GM12878 (cell line): ENCODE data around the gene ZNF208. TPM values are rescaled to one million over a fixed set of nuclear protein-coding genes. Genes with fewer than 3 reads are reported as not detected.

ENCODE experiments used
- ATAC-seq: fragments of 200-7000 bp; cut with Tn5 transposase; 3 replicates; pipeline ENCODE4 v1.9.1; 2020; ENCODE audit warnings: mild to moderate bottlenecking, moderate library complexity
- BruUV-seq: library from RNA; stranded (reverse); fragments of 400-500 nt; replicated peaks from 2 replicates; lab custom pipeline; 2021; lab: Mats Ljungman, UMichigan
- CTCF ChIA-PET: fragments of 300-600 bp; sonication (Branson Sonifier 250); formaldehyde crosslinking; extraction: SDS; loops from one replicate; lab custom pipeline; 2021; ENCODE audit warnings: inconsistent platforms; lab: Yijun Ruan, JAX
- POLR2A ChIA-PET: fragments of 350-600 bp; formaldehyde crosslinking; extraction: SDS; loops from one replicate; lab custom pipeline; 2021; ENCODE audit warnings: inconsistent platforms; lab: Charles Lee
- RAD21 ChIA-PET: fragments of 300-600 bp; sonication (Branson Sonifier 250); formaldehyde crosslinking; loops from one replicate; lab custom pipeline; 2023; ENCODE audit warnings: antibody characterized with exemption; ENCODE audit not compliant: unreplicated experiment; lab: Charles Lee
- SMC1A ChIA-PET: fragments of 300-600 bp; sonication (Branson Sonifier 250); formaldehyde crosslinking; loops from one replicate; lab custom pipeline; 2023; ENCODE audit not compliant: unreplicated experiment, uncharacterized antibody; lab: Charles Lee
- DNase-seq: peaks from one replicate; pipeline ENCODE4 v3.0.0-alpha.2; 2011; ENCODE audit warnings: low read depth, low spot score
- FAIRE-seq: peaks from 3 replicates; lab custom pipeline; 2011; peaks lifted over from hg19 to GRCh38; lab: Jason Lieb, UNC
- H2AFZ ChIP-seq: 2 replicates; pipeline ENCODE4 v1.6.0; 2011; ENCODE audit warnings: low read depth, low read length, control low read depth; ENCODE audit not compliant: control insufficient read depth
- H3K27ac ChIP-seq: 2 replicates; pipeline ENCODE4 v1.5.1; 2011; ENCODE audit warnings: control low read depth; ENCODE audit not compliant: control insufficient read depth, insufficient read depth
- H3K27me3 ChIP-seq, 2 experiments: replicated peaks in 1 of 2; 2 replicates each; pipeline versions ENCODE4 v1.6.0 to v1.6.1; 2011; ENCODE audit warnings: low read length in 1 of 2; ENCODE audit not compliant: control insufficient read depth in 2 of 2, insufficient read depth in 2 of 2
- H3K36me3 ChIP-seq, 2 experiments: 2 replicates each; pipeline ENCODE4 v1.5.1; 2011; ENCODE audit warnings: low read length in 1 of 2; ENCODE audit not compliant: control insufficient read depth in 2 of 2, insufficient read depth in 2 of 2
- H3K4me1 ChIP-seq: 2 replicates; pipeline ENCODE4 v1.6.1; 2011; ENCODE audit warnings: mild to moderate bottlenecking, low read length, moderate library complexity, mixed read lengths; ENCODE audit not compliant: control insufficient read depth, insufficient read depth
- H3K4me2 ChIP-seq: 2 replicates; pipeline ENCODE4 v1.6.0; 2011; ENCODE audit warnings: control low read depth; ENCODE audit not compliant: control insufficient read depth, insufficient read depth
- H3K4me3 ChIP-seq: fragments of 200-600 bp; sonication (generic); 2 replicates; pipeline ENCODE4 v1.5.1; 2016
- H3K79me2 ChIP-seq: 2 replicates; pipeline ENCODE4 v1.6.0; 2011; ENCODE audit warnings: low read length; ENCODE audit not compliant: control insufficient read depth, insufficient read depth
- H3K9ac ChIP-seq: 2 replicates; pipeline ENCODE4 v1.8.0; 2011; ENCODE audit warnings: low read length, control low read depth, mixed read lengths; ENCODE audit not compliant: control insufficient read depth, insufficient read depth
- H3K9me3 ChIP-seq: replicated peaks from 3 replicates; pipeline ENCODE4 v1.5.1; 2011; ENCODE audit warnings: mild to moderate bottlenecking, low read length; ENCODE audit not compliant: control insufficient read depth, insufficient read depth
- H4K20me1 ChIP-seq: 2 replicates; pipeline ENCODE4 v1.6.0; 2011; ENCODE audit not compliant: control insufficient read depth, insufficient read depth
- CBX3 ChIP-seq: fragments of 200-600 bp; sonication (generic); IDR thresholded peaks from 2 replicates; pipeline ENCODE4 v1.6.1; 2016; ENCODE audit warnings: low read depth, borderline replicate concordance
- CHD1 ChIP-seq: IDR thresholded peaks from 2 replicates; pipeline ENCODE4 v1.6.1; 2012; ENCODE audit warnings: low read depth, low read length, improper control_type of control experiment
- CREM ChIP-seq: IDR thresholded peaks from 2 replicates; pipeline ENCODE4 v1.6.1; 2014; ENCODE audit warnings: antibody characterized with exemption, low read depth
- MYB ChIP-seq: fragments of 150-350 bp; IDR thresholded peaks from 2 replicates; pipeline ENCODE4 v1.6.1; 2014; ENCODE audit warnings: mild to moderate bottlenecking, low read depth, low read length, borderline replicate concordance
- POLR2A ChIP-seq: IDR thresholded peaks from 2 replicates; pipeline ENCODE4 v1.6.1; 2011; ENCODE audit warnings: low read depth, mild to moderate bottlenecking, low read length
- WGBS: methylation state at CpG from one replicate; pipeline ENCODE4 v1.1.6; 2016; ENCODE audit warnings: low lambda C conversion rate; ENCODE audit not compliant: insufficient replicate concordance, insufficient coverage; ENCODE audit errors: missing lambda C conversion rate; 5-methylcytosine and 5-hydroxymethylcytosine counted together
- in situ Hi-C: fragments of 300-500 bp; cut with MboI; formaldehyde crosslinking; loops from 9 replicates; pipeline ENCODE4 v1.14.3; 2018; ENCODE audit warnings: mixed read lengths
- intact Hi-C: fragments of 100-400 bp; cut with micrococcal nuclease; formaldehyde crosslinking; loops from one replicate; pipeline ENCODE4 v1.14.2; 2022; ENCODE audit not compliant: unreplicated experiment
- polyA plus RNA-seq, 11 experiments: library from polyadenylated mRNA; depleted of rRNA in 4 of 11; unstranded in 6 of 11; stranded (reverse) in 5 of 11; fragments of >200 nt; fragmentation: Nextera tagmentation in 4 of 11; fragmentation: Illumina TruSeq in 1 of 11; extraction: Ambion mirVana in 4 of 11; extraction: Trizol in 1 of 11; gene quantifications; 1 replicate in 1 of 11; 2 replicates in 10 of 11; pipeline versions ENCODE4 v1.2.1 to v1.2.3, GENCODE V29; 2011 to 2016; ENCODE audit warnings: inconsistent platforms in 2 of 11, missing spikeins in 2 of 11, low read depth in 1 of 11
- total RNA-seq, 4 experiments: library from RNA; depleted of rRNA in 3 of 4; stranded (reverse); fragments of >200 nt in 3 of 4; fragmentation: Illumina TruSeq in 1 of 4; extraction: Trizol in 1 of 4; gene quantifications; 2 replicates each; pipeline versions ENCODE4 v1.2.1 to v1.2.3, GENCODE V29; 2013 to 2021
- TF ChIP-seq, protein P1 (sequence below): IDR thresholded peaks from 2 replicates; pipeline ENCODE4 v1.6.1; 2012; ENCODE audit warnings: low read depth, low read length, improper control_type of control experiment
- TF ChIP-seq, protein P2 (sequence below): fragments of 450-650 bp; IDR thresholded peaks from 2 replicates; pipeline ENCODE4 v1.6.1; 2017; ENCODE audit warnings: mild to moderate bottlenecking, low read depth, inconsistent platforms; ENCODE audit not compliant: poor library complexity, severe bottlenecking
- TF ChIP-seq, protein P3 (sequence below): fragments of 450-650 bp; IDR thresholded peaks from 2 replicates; pipeline ENCODE4 v1.6.1; 2017; ENCODE audit warnings: mild to moderate bottlenecking

Gene ZNF208
- total and polyA plus RNA-seq, 10 of the 15 experiments (the other 5 are each of a cell fraction or from before 2014, with no cell fraction given), result 0.10 TPM; not detected in 9

DNA sequence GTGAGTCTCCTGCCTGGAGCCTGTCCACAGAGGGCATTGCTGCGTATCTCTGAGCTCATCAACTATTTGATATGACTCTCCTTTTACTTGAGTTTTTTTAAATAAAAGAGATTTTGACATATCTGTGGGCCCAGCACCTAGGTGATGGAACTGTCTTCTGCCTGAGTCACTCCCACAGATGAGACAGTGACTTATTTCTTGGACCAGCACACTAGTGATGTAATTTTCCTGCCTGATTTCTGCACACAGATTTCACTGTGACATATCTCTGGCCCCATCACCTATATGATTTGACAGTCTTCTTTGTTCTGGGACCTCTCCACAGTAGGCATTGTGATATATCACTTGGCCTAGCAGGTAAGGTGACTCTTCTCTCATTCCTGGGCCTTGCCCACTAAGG, 108.2 kb downstream of the ZNF208 start:
- ChIA-PET RAD21 (no interaction called here), SMC1A (no interaction called here), CTCF (interaction anchor here (1.0 kb wide), 1 partner anchor 646 kb away, joined by 3 read pairs; no protein-coding TSS in a partner anchor)
- no peak overlapping the region for H3K4me2 ChIP-seq
- H3K27ac ChIP-seq, result no peak overlapping the region
- H3K4me3 ChIP-seq, result no peak overlapping the region
- H3K4me1 ChIP-seq, result no peaks in the 10 kb centered on the region
- no TSS peak for BruUV-seq
- H3K9ac ChIP-seq, result no peak overlapping the region
- TF ChIP-seq MYB, result no peak
- TF ChIP-seq, all 136 proteins: peak for 0
- ATAC-seq (no peak), FAIRE-seq (no peak), DNase-seq (no peak)
- in situ Hi-C loops, result no loop called here
- Histone ChIP-seq H3K36me3 (no peaks in the 10 kb centered on the region), H4K20me1 (no peaks in the 10 kb centered on the region), H2AFZ (no peak overlapping the region), H3K79me2 (no peaks in the 10 kb centered on the region), H3K27me3 (no peaks in the 10 kb centered on the region), H3K9me3 (no peaks in the 10 kb centered on the region; the same call in 2 of the 3 replicates)
- intact Hi-C loops, result no loop called here
- POLR2A ChIA-PET, result no interaction called here
- WGBS, result 0% methylated on average over 1 of the region's 1 CpG

DNA sequence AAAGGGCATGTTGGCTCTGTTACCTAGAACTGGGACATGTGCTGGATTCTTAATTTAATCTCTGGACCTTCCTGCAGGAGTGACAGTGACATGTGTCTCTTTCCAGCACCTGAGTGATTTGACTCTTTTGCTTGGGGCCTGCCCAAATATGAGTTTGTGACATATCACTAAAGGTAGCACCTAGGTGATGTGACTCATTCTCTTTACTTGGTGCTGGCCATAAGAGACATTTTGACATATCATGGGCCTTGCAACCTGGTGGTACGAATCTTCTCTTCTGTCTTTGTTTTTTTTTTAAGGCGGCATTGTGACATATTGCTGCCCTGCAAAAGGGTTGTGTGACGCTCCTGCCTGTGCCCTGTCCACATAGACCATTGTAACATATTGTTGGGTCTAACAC, 108.9 kb downstream of the ZNF208 start:
- Histone ChIP-seq H4K20me1 (no peaks in the 10 kb centered on the region), H3K27ac (no peak overlapping the region), H2AFZ (no peak overlapping the region), H3K9me3 (no peaks in the 10 kb centered on the region; the same call in 2 of the 3 replicates), H3K4me2 (no peak overlapping the region), H3K4me1 (no peaks in the 10 kb centered on the region), H3K36me3 (no peaks in the 10 kb centered on the region)
- no TSS peak for BruUV-seq
- intact Hi-C loops, result no loop called here
- ChIA-PET RAD21 (no interaction called here), CTCF (interaction anchor here (1.0 kb wide), 1 partner anchor 645 kb away, joined by 3 read pairs; no protein-coding TSS in a partner anchor), SMC1A (no interaction called here)
- ATAC-seq, result no peak
- TF ChIP-seq CREM, result no peak
- TF ChIP-seq, protein P1, sequence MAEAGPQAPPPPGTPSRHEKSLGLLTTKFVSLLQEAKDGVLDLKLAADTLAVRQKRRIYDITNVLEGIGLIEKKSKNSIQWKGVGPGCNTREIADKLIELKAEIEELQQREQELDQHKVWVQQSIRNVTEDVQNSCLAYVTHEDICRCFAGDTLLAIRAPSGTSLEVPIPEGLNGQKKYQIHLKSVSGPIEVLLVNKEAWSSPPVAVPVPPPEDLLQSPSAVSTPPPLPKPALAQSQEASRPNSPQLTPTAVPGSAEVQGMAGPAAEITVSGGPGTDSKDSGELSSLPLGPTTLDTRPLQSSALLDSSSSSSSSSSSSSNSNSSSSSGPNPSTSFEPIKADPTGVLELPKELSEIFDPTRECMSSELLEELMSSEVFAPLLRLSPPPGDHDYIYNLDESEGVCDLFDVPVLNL, result no peak
- no peak for TF ChIP-seq CHD1
- TF ChIP-seq, protein P2, sequence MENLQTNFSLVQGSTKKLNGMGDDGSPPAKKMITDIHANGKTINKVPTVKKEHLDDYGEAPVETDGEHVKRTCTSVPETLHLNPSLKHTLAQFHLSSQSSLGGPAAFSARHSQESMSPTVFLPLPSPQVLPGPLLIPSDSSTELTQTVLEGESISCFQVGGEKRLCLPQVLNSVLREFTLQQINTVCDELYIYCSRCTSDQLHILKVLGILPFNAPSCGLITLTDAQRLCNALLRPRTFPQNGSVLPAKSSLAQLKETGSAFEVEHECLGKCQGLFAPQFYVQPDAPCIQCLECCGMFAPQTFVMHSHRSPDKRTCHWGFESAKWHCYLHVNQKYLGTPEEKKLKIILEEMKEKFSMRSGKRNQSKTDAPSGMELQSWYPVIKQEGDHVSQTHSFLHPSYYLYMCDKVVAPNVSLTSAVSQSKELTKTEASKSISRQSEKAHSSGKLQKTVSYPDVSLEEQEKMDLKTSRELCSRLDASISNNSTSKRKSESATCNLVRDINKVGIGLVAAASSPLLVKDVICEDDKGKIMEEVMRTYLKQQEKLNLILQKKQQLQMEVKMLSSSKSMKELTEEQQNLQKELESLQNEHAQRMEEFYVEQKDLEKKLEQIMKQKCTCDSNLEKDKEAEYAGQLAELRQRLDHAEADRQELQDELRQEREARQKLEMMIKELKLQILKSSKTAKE, result no peak
- TF ChIP-seq POLR2A, result no peak
- no peak for TF ChIP-seq CBX3
- TF ChIP-seq, protein P3, sequence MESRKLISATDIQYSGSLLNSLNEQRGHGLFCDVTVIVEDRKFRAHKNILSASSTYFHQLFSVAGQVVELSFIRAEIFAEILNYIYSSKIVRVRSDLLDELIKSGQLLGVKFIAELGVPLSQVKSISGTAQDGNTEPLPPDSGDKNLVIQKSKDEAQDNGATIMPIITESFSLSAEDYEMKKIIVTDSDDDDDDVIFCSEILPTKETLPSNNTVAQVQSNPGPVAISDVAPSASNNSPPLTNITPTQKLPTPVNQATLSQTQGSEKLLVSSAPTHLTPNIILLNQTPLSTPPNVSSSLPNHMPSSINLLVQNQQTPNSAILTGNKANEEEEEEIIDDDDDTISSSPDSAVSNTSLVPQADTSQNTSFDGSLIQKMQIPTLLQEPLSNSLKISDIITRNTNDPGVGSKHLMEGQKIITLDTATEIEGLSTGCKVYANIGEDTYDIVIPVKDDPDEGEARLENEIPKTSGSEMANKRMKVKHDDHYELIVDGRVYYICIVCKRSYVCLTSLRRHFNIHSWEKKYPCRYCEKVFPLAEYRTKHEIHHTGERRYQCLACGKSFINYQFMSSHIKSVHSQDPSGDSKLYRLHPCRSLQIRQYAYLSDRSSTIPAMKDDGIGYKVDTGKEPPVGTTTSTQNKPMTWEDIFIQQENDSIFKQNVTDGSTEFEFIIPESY, result no peak
- TF ChIP-seq, all 136 proteins: peak for 0
- DNase-seq (no peak), FAIRE-seq (no peak)
- POLR2A ChIA-PET, result no interaction called here
- no peaks in the 10 kb centered on the region for H3K27me3 ChIP-seq
- in situ Hi-C loops, result no loop called here
- H3K79me2 ChIP-seq, result no peaks in the 10 kb centered on the region
- no peak overlapping the region for H3K4me3 ChIP-seq
- no peak overlapping the region for H3K9ac ChIP-seq
- WGBS, result 16% methylated on average over 3 of the region's 3 CpGs
